Activated CD8-positive, alpha-beta memory T cell treated with anti-CD3 and anti-CD28 coated beads for 36 hours (primary cell): ENCODE data around the gene GRIK3. TPM values are rescaled to one million over a fixed set of nuclear protein-coding genes. Genes with fewer than 3 reads are reported as not detected.
"Not testable (repeated sequence)": the region's sequence is repeated elsewhere in the genome, so short reads cannot be mapped to it uniquely, and the experiment has no call there.

Experiments
- CTCF ChIA-PET: fragments of 350-600 bp; sonication (Branson Sonifier 250); formaldehyde crosslinking; loops from one replicate; lab custom pipeline; 2021; ENCODE audit warnings: antibody characterized with exemption; lab: Charles Lee
- POLR2A ChIA-PET: fragments of 350-600 bp; sonication (Branson Sonifier 250); formaldehyde crosslinking; loops from one replicate; lab custom pipeline; 2021; ENCODE audit warnings: antibody characterized with exemption; lab: Charles Lee
- total RNA-seq, 2 experiments: library from RNA; stranded (reverse); gene quantifications; one replicate each; pipeline ENCODE4 v1.2.3, GENCODE V29; 2021

The GRIK3 gene
- total RNA-seq, 2 experiments from 2014 or later: not detected

DNA sequence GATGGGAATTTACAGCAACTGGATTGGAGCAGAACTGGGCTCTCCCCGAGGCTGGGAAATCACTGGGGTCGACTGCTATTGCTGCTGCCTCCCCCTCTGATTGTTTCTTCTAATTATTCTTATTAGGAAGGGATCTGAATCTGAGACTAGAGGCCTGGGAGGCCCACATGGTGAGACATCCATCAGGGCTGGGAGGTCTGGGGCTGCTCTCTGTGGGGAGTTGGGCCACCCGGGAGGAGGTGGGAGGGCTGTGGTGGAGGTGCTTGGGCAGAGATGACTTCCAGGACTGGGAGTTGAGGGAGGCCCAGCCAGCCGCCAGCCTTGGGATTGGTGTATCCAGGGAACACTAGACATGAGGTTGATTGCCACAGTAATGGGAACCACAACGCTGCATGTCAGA is 247.9 kb downstream of the GRIK3 start:
- ChIA-PET POLR2A (no interaction called here), CTCF (no interaction called here)

DNA sequence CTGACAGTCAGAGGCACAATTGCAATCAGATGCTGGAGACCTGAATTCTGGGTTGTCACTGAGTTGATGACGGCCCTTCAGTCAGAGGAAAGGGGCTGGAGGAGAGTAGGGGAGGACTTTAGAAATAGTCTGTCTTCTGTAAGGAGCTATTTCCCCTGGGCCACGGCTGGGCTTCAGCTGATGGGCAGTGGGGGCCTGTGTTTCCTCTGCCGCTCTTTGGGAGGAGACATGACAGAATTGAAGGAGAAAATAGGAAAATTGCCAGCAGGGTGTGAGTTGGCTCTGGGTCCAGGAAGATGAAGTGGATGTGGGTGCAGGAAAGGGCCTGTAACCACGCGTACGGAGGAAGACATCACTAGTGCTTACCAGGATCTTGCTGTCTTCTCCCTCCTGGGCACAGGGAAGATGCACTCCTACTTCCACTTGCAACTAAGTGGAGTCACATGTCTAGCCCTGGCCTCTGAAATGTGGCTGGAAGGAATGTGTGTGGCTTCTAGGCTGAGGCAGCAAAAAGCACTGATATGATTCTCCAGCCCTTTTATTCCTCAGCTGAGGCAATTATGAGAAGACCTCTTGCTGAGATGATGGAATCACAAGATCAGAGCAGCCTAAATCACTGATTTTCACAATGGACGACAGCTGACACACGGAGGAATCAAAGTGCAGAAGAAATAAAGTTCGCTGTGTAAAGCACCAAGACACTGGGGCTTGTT is 250.0 kb downstream of the GRIK3 start:
- CTCF ChIA-PET: no interaction called here

DNA sequence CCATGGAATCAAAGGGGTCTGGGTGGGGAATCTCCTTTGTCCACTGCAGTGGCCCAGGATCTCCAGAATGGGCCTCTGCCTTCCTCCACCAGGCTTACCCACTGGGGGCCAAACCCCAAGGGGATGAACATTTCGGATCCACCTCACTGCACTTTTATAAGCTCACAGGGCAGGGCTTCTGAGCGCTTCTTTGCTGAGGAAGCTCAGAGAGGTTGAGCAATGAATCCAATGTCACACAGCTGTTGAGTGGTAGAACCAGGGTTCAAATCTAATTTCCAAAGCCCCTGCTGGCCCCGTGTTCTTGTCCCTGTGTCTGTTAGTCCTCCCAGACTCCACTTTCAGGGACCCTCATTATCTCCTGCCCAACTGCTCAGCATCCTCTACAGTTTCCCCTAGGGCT is 250.8 kb downstream of the GRIK3 start:
- CTCF ChIA-PET: no interaction called here
- POLR2A ChIA-PET: no interaction called here

More for the DNA sequence above, 250.0 kb downstream of the GRIK3 start:
- POLR2A ChIA-PET: no interaction called here

GRCh38 chr1:36782785-36783184 is 251.5 kb downstream of the GRIK3 start:
- ChIA-PET CTCF (no interaction called here), POLR2A (no interaction called here)

DNA sequence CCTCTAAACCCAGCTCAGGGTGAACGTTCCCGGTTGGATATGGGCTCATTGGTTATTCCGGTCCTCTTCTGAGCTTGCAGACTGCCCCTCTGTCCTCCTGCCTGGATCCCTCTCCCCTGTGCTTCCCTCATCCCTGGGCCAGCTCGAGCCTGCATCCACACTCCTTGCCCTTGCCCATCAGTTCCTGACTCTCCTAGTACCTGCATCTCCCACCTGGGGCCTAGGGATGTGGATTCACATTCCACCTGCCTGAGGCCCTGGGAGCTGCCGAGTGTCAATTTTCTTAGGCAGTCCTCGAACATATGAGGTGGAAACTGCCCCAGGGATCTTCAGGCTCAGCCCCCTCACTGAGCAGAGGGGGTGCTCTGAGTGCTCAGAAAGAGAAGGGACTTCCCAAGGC is 252.2 kb downstream of the GRIK3 start:
- CTCF ChIA-PET: no interaction called here
- POLR2A ChIA-PET: no interaction called here

- CTCF ChIA-PET: no interaction called here
- POLR2A ChIA-PET: no interaction called here
Observed at GRCh38 chr1:36781098-36781497, 253.2 kb downstream of the GRIK3 start.

- CTCF ChIA-PET: no interaction called here
- POLR2A ChIA-PET: no interaction called here
Observed at GRCh38 chr1:36778740-36779139, 255.6 kb downstream of the GRIK3 start.

DNA sequence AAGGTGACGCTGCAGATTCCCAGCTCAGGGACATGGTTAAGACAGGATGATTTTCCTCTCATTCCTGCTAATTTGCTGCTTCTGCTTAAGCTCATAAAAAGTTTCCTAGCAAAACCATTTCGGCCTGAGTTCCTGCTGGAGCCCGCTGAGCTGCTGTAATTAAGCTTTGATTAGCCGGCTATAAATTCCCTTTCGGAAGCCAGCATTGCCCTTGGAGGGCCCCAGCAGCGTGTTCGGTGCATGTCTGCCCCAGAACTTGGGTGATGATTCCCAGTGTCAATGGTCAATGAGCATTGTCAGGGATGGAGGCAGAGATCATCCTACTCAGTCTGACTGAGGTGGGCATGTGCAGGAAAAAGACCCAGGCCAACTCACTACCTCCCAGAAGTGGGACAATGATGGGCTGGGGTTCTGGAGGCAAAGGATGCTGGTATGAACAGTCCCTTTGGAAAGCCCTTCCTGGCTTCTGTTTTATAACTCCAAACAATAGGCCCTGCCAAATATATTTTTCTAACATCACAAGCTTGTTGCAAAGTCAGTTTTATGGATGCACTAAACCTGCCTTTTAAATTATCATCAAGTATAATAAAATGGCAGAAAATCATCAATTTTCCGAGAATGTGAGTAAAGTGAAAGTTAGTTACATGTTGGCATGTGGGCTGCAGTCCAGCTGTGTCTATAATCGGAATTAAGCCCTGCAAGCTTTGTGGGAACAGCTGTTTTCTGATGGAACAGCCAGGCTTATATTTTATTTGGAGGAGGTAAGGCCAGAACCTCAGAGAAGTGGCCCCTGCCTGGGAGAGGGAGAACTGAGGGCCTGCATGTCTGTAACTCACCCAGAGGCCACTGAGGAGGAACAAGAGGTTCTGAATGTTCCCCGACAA is 257.1 kb downstream of the GRIK3 start:
- ChIA-PET POLR2A (no interaction called here), CTCF (no interaction called here)

DNA sequence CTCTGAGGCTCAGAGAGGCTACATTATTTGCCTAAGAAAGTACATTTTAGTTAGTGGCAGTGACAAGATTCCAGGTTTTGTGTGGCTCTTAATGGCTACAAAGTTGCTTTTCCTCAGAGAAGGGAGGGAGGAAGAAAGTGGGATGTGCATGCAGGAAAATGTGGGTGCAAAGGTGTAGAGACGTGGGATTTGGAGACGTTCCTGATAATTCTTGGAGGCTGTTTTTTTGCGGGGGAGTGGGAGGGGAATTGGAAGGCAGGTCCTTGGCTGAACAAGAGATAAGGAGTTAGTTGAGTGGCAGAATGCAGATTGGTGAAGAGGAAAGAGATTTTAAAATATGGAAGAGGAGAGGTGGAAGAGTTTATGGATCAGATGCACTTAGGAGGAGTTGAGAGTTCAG is 258.1 kb downstream of the GRIK3 start:
- CTCF ChIA-PET: no interaction called here

GRCh38 chr1:36775716-36776115 is 258.6 kb downstream of the GRIK3 start:
- CTCF ChIA-PET: no interaction called here

More for the DNA sequence above, 258.1 kb downstream of the GRIK3 start:
- POLR2A ChIA-PET: no interaction called here

GRCh38 chr1:36773827-36774541 is 260.3 kb downstream of the GRIK3 start:
- POLR2A ChIA-PET: no interaction called here
- CTCF ChIA-PET: no interaction called here

More at GRCh38 chr1:36775716-36776115, 258.6 kb downstream of the GRIK3 start:
- POLR2A ChIA-PET: no interaction called here

DNA sequence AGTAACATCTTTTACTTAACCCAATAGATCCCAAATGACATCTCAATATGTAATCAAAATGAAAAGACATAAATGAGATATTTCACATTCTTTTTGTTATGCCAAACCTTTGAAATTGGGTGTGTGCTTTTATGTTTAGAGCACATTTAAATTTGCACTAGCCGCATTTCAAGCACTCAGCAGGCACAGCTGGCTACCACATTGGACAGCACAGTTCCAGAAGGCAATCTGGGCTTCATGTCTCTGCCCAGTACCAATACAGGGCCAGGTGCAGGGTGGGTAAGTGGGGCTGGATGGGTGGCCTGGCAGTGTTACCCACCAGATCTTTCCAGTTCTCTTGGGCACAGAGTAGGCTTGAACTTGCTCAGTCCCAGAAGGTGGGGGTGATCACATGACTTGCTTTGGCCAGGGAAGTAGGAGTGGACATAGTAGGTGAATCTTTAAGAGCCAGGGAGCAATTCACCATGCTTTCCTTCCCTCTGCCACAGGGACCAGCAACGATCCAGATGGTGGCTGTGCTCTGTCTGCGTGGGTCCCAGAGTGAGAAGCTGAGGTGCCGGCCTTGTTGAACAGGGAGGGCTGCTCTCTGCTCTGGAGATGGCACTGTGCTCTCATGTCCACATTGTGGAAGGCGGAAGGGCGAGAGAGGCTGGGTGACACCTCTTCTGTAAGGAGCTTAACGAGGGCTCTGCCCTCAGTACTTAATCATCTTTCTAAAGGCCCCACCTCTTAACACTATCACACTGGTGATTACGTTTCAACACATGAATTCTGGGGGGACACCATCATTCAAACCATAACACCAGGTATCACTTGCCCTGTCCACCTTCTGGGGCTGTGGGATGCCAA is 261.4 kb downstream of the GRIK3 start:
- ChIA-PET POLR2A (no interaction called here), CTCF (no interaction called here)

DNA sequence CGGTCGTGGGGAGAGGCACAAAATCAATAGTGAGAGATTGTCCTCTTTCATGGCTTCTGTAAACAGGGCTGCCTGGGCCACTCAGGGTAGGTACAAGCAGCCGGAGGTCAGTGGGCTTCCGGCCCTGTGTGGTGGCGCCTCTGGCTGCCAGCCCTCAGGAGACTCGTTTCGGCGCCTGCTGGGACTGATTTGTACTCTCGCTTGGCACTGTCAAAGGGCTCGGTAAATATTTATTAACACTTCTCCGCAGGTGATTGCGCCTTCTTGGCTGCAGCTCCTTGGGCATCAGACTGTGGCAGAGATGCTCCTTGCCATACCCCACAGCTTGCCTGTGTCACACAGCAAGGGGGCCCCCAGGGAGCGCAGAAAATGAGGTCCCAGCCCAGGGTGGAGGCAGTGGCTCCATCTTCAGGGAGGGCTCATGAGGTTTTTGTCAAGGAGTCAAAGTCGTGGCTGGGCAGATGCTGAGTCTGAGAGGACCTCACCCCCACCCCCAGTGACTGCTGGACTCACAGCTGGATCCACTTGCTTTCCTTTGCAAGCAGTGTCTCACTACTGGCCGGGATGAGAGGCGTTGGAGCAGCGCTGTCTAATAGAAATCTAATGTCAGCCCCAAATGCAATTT is 262.5 kb downstream of the GRIK3 start:
- ChIA-PET CTCF (no interaction called here), POLR2A (no interaction called here)

GRCh38 chr1:36771240-36771639 is 263.1 kb downstream of the GRIK3 start:
- POLR2A ChIA-PET: no interaction called here
- CTCF ChIA-PET: no interaction called here

- ChIA-PET CTCF (no interaction called here), POLR2A (no interaction called here)
Observed at GRCh38 chr1:36769886-36770830, 264.2 kb downstream of the GRIK3 start.

DNA sequence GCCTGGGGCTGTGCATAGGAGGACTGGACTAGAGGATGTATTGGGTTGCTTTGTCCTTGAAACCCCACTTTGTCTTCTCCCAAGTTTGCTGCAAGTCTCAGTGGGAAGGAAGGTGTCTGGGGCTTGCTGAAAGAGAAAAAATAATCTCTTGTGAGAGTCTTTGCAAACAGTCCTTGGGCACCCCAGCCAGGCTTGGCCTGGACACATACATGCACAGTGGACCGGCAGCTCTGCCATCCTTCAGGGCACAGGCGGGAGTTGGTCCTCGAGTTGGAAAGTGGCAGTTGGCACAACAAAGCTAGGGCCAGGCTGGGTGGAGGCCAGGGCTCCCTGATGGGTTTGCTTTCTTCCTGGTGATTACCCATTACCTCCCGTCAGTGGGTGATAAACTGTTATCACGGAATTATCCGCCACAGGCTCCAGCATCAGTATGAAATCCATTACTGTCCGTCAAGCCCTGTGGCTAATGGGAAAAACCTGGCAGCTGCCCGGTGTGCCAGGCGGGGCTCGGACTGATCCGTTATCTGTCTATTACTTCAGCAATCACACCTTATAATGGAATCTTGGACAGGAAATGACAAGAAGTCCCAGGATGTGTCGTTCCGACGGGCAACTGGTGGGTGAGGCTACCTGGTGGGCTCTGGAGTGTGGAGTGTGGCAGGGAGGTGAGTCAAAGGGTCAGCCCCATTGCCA is 265.7 kb downstream of the GRIK3 start:
- ChIA-PET POLR2A (no interaction called here), CTCF (no interaction called here)

- POLR2A ChIA-PET, CTCF ChIA-PET: not testable (repeated sequence)
Observed at GRCh38 chr1:36767429-36767828, 266.9 kb downstream of the GRIK3 start.
